Ishikawa (cell line): ENCODE results near the gene ACVR1B.

Experiments
- CEBPB ChIP-seq: IDR thresholded peaks from 2 replicates; pipeline ENCODE4 v1.6.1; 2012
- EGR1 ChIP-seq: IDR thresholded peaks from 2 replicates; pipeline ENCODE4 v1.6.1; 2012
- EP300 ChIP-seq: IDR thresholded peaks from 2 replicates; pipeline ENCODE4 v1.6.1; 2012; ENCODE audit warnings: borderline replicate concordance
- FOXM1 ChIP-seq: IDR thresholded peaks from 2 replicates; pipeline ENCODE4 v1.6.1; 2012; ENCODE audit warnings: low read depth, borderline replicate concordance
- MAX ChIP-seq: IDR thresholded peaks from 2 replicates; pipeline ENCODE4 v1.6.1; 2012
- REST ChIP-seq: IDR thresholded peaks from 2 replicates; pipeline ENCODE4 v1.6.1; 2012; ENCODE audit warnings: low read depth, mild to moderate bottlenecking
- USF1 ChIP-seq: IDR thresholded peaks from 2 replicates; pipeline ENCODE4 v1.6.1; 2012
- ZBTB7A ChIP-seq: IDR thresholded peaks from 2 replicates; pipeline ENCODE4 v1.6.1; 2012; ENCODE audit warnings: low read depth

- no peak for TF ChIP-seq USF1
- no peak for TF ChIP-seq EGR1
- no peak for TF ChIP-seq REST
- TF ChIP-seq ZBTB7A, result no peak
- TF ChIP-seq EP300, result no peak
- TF ChIP-seq MAX, result no peak
- no peak for TF ChIP-seq CEBPB
- no peak for TF ChIP-seq FOXM1
Measured at GRCh38 chr12:51920046-51920445, 31.5 kb upstream of the ACVR1B start.
